Measurements from ENCODE around the gene COQ4.

COQ4 gene

DNA sequence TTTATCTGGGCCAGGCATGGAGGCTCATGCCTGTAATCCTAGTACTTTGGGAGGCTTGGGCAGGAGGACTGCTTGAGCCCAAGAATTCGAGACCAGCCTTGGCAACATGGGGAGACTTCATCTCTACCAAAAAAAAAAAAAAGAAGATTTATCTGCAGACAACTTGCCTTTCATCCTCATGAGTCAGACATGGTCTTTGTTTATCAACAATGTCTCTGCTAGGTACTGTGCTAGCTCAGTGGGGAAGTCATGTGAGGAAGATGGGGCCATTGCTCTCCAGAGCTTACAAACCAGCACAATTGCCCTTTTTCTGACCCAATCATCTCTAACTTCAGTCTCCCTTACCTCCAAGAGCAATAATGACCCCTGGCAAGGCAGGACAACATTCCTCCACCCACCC lies 50.1 kb downstream of the COQ4 start:
- DNase-seq (ENCODE audit: low read depth in 2 of 2) = no peak

DNA sequence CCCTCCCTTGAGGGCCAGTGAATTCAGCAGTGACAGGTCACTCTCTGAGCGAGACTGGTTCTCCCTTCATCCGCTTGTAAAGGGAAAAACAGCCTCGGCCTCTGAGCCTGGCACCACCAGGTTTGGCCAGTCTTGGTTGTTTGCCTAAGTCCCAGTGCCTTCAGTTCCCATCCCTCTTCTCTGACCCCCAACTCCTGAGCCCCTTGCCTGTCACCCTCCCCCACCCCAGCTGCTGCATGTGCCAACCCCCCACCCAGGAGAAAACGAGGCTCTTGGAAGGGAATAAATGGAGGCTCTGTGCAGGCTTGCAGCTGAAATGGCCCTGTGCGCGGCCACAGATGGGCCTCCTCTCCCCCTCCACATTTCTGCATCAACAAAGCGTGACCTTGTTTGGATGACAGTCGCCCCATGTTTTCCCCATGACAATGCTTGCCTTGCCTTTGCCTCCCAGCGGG lies 51.6 kb downstream of the COQ4 start:
- DNase-seq (ENCODE audit: low read depth in 2 of 2) = no peak

DNA sequence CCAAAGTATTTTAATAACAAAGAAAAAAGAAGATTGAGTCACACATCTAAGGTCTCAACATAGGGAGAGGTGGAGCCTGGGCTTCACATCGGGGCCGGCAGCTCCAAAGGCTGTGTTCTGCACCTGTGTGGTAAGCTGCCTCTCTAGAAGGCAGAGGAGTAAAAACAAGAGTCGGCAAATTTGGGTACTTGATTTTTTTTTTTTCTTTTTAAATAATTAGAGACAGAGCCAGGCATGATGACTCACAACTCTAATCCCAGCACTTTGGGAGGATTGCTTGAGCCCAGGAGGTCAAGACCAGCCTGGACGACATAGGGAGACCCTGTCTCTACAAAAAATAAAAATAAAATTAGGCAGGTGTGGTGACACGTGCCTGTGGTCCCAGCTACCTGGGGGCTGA lies 53.2 kb downstream of the COQ4 start:
- no peak for DNase-seq (ENCODE audit: low read depth in 2 of 2)

DNA sequence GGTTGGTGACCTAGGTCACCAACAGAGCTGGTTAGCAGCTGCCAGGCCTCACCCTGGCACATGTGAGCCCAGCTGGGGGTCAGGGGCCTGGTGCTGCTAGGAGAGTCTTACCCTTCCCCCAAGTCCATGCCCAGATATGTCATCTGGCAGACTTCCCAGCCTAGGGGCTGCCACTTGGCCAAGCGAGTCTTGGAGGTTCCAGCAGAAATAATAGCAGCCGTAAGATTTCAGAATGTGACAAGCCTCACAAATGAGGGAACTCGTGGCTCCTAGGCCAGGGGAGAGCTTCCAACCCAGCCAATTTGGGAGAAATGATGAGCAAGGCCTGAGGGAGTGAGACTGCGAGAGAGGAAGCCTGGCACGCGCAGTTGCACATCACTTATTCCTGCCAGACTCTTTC lies 59.6 kb downstream of the COQ4 start:
- DNase-seq (ENCODE audit: low read depth in 2 of 2) = no peak

DNA sequence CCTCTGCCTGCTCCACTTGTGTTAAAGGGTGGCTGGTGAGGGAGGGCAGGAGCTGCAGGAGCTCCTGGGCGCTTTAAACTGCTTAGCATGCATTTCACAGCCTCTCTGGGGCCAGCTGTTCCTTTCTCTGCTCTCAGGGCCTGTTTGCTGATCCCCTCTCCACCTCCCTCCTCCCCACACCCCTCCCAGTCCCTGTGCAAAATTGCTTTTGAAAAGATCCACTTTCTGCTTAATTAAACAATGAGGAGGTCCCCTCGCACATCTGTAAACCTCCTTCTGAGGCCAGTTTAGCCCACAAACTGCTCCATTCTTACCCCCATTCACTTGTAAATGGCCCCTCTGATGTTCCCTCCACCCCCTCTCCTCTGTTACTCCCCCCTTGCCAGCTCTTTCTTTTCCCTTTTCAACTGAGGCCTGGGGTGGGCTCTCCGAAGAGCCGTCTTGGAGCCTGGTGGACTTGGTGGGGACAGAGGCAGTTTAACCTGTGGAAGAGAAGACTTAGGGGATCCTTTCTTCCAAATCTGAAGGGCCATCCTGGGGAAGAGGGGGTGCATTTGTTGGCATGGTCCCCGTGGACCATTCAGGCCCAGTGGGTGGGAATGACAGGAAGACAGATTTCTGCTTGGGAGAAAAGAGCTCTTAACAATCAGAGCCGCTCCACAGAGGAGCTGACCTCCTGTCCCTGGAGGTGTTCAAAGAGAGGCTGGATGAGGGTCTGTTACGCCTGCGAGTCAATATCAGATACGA lies 60.5 kb downstream of the COQ4 start:
- DNase-seq (ENCODE audit: low read depth in 2 of 2) = no peak

Measured in stimulated activated CD4-positive, alpha-beta T cell treated with anti-CD3 and anti-CD28 coated beads, Interleukin-1b, Interleukin-23, amount 100 ng/mL, for 1 hour (primary cell).